RWPE2 (cell line): ENCODE results near the gene AK1.
A peak's percentile ranks its signal among the peaks of the same experiment; 100 is the strongest.
"Not testable (repeated sequence)": the region's sequence is repeated elsewhere in the genome, so short reads cannot be mapped to it uniquely, and the experiment has no call there.

Experiments used
- ATAC-seq: fragments of 200-7000 bp; cut with Tn5 transposase; 3 replicates; pipeline ENCODE4 v1.9.1; 2021; ENCODE audit warnings: low read depth
- DNase-seq: peaks from one replicate; pipeline ENCODE4 v3.0.0-alpha.2; 2020; ENCODE audit warnings: low spot score
- H3K27ac ChIP-seq: fragments of 450-650 bp; 2 replicates; pipeline ENCODE4 v1.5.1; 2017; ENCODE audit warnings: mild to moderate bottlenecking; ENCODE audit not compliant: poor library complexity, severe bottlenecking
- H3K27me3 ChIP-seq: fragments of 250-450 bp; sonication (Bioruptor Pico); 2 replicates; pipeline ENCODE4 v1.5.1; 2021; ENCODE audit warnings: mild to moderate bottlenecking, moderate library complexity; ENCODE audit not compliant: insufficient read depth, poor library complexity, severe bottlenecking
- H3K36me3 ChIP-seq: fragments of 250-450 bp; sonication (Bioruptor Pico); 2 replicates; pipeline ENCODE4 v1.5.1; 2020; ENCODE audit warnings: low read depth, mild to moderate bottlenecking, moderate library complexity
- H3K4me1 ChIP-seq: fragments of 250-450 bp; sonication (Bioruptor Pico); 2 replicates; pipeline ENCODE4 v1.5.1; 2021; ENCODE audit warnings: mild to moderate bottlenecking, moderate library complexity; ENCODE audit not compliant: insufficient read depth, poor library complexity, severe bottlenecking
- H3K4me3 ChIP-seq: fragments of 250-450 bp; sonication (Bioruptor Pico); 2 replicates; pipeline ENCODE4 v1.5.1; 2021; ENCODE audit warnings: mild to moderate bottlenecking, moderate library complexity; ENCODE audit not compliant: severe bottlenecking
- H3K9me3 ChIP-seq: fragments of 250-450 bp; sonication (Bioruptor Pico); 2 replicates; pipeline ENCODE4 v1.5.1; 2021; ENCODE audit warnings: mild to moderate bottlenecking, moderate library complexity; ENCODE audit not compliant: severe bottlenecking
- TF ChIP-seq, protein P1 (sequence below): fragments of 450-650 bp; IDR thresholded peaks from one replicate; pipeline ENCODE4 v1.5.1; 2017; ENCODE audit warnings: mild to moderate bottlenecking, moderate library complexity; ENCODE audit not compliant: poor library complexity, severe bottlenecking

Gene AK1

DNA sequence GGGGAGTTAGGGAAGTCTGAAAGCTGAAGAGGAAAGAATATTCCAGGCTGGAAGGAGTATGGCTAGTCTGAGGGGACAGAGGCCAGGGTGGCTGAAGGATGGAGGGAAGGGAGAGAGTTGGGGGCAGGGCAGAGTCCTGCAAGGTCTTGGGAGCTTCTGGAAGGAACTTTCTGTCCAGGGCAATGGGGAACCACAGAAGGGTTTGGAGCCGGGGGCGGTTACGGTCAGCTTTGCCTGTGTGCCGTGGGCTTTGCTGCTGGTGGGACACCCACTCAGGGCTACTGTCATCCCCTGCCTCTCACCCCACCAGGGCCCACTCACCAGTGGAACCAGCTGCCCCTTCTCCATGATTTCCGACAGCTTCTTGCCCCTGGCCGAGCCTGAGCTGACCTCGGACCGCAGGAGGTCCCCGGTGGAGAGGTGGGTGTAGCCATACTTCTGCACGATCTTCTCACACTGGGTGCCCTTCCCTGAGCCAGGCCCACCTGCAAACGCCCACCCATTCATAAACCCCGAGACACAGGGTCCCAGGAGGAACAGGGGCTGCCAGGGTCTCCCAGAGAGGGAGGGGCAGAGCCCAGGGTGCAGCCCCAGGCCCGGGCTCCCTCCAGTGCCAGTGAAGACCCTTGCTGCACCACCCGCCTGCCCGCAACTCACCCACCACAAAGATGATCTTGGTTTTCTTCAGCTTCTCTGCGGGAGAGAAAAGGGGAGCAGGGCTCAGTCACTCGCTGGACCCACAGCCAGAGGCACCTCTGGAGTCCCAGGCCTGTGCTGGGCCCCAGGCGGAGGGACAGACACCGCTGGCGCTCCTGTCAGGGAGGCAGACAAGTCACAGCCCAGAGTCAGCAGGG lies 4.9 kb downstream of the AK1 start:
- TF ChIP-seq, protein P1, sequence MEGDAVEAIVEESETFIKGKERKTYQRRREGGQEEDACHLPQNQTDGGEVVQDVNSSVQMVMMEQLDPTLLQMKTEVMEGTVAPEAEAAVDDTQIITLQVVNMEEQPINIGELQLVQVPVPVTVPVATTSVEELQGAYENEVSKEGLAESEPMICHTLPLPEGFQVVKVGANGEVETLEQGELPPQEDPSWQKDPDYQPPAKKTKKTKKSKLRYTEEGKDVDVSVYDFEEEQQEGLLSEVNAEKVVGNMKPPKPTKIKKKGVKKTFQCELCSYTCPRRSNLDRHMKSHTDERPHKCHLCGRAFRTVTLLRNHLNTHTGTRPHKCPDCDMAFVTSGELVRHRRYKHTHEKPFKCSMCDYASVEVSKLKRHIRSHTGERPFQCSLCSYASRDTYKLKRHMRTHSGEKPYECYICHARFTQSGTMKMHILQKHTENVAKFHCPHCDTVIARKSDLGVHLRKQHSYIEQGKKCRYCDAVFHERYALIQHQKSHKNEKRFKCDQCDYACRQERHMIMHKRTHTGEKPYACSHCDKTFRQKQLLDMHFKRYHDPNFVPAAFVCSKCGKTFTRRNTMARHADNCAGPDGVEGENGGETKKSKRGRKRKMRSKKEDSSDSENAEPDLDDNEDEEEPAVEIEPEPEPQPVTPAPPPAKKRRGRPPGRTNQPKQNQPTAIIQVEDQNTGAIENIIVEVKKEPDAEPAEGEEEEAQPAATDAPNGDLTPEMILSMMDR = no peak
- Histone ChIP-seq H3K27me3 (no peaks in the 10 kb centered on the region), H3K4me3 (no peak overlapping the region), H3K4me1 (peaks cover 11% of the 10 kb centered on the region), H3K27ac (no peak overlapping the region), H3K36me3 (peaks cover 4% of the 10 kb centered on the region; the same call in 1 of the 2 replicates), H3K9me3 (no peaks in the 10 kb centered on the region)
- no peak for DNase-seq
- ATAC-seq = no peak

DNA sequence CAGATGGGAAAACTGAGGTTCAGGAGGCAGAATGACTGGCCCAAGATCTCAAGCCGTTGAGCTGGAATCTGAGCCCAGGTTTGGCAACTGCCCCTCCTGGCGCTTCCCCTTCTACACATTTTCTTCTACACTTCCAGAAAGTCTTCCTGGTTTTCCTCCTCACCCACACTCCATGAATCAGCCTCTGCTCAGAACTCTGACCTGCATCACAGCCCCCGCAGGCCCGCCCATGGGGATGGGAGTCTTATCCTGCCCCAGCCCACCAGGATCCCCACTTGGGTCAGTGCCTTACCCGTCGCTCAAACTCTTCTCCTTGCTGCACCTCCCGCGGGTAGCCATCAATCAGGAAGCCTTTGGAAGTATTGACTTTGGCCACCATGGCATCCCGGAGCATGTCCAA lies 5.9 kb downstream of the AK1 start:
- no peaks in the 10 kb centered on the region for H3K9me3 ChIP-seq
- no peak for DNase-seq
- ATAC-seq = no peak
- no peak overlapping the region for H3K27ac ChIP-seq
- peaks cover 11% of the 10 kb centered on the region for H3K4me1 ChIP-seq
- H3K36me3 ChIP-seq = peaks cover 4% of the 10 kb centered on the region; the same call in 1 of the 2 replicates
- no peaks in the 10 kb centered on the region for H3K27me3 ChIP-seq
- TF ChIP-seq, protein P1 = no peak
- no peak overlapping the region for H3K4me3 ChIP-seq

DNA sequence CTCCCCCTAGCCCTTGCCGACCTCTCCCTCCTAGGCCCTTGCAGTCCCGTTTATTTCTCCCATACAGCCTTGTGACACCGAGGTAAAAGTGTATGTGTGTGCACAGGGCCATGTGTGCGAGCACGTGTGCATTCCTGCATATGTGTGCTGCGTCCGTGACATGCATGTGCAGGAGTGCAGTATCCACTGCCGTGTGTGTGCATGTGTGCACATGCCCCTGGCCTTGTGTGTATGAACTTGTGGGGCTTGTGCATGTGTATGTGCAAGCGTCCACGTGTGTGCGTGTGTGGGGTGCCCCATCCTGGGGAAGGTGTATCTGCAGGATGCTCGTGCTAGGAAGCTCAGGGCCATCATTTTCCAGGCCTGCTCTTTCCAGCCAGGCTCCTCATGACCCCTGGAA lies 6.6 kb downstream of the AK1 start:
- no peak for ATAC-seq
- H3K9me3 ChIP-seq = no peaks in the 10 kb centered on the region

DNA sequence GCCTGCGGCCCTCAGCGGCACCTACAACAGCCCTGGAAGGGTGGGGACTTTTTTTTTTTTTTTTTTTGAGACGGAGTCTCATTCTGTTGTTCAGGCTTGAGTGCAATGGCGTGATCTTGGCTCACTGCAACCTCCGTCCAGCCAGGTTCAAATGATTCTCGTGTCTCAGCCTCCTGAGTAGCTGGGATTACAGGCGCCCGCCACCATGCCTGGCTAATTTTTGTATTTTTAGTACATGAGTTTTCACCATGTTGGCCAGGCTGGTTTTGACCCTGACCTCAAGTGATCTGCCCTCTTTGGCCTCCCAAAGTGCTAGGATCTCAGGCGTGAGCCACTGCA lies 7.4 kb downstream of the AK1 start:
- not testable (repeated sequence) for H3K36me3 ChIP-seq, ATAC-seq, H3K4me3 ChIP-seq, H3K27me3 ChIP-seq, H3K27ac ChIP-seq, H3K9me3 ChIP-seq, DNase-seq
- TF ChIP-seq, protein P1 = peak; percentile 58
- H3K4me1 ChIP-seq = peaks cover 11% of the 10 kb centered on the region

More for the DNA sequence above, 6.6 kb downstream of the AK1 start:
- Histone ChIP-seq H3K36me3 (peaks cover 4% of the 10 kb centered on the region; the same call in 1 of the 2 replicates), H3K4me3 (no peak overlapping the region), H3K27ac (no peak overlapping the region), H3K27me3 (no peaks in the 10 kb centered on the region), H3K4me1 (peaks cover 11% of the 10 kb centered on the region)
- TF ChIP-seq, protein P1 = no peak
- DNase-seq = no peak
